GM23338 (cell line): Measurements from ENCODE around the gene LSM12.

ENCODE experiments used
- CTCF ChIP-seq, 2 experiments: fragments of 200-600 bp in 1 of 2; sonication (generic) in 1 of 2; conservative IDR thresholded peaks; 2 replicates each; pipeline versions ENCODE4 v1.5.1 to v1.6.1; 2016 to 2017; ENCODE audit warnings: antibody characterized with exemption in 2 of 2, low read depth in 2 of 2, mild to moderate bottlenecking in 2 of 2, moderate library complexity in 1 of 2
- EZH2 ChIP-seq: fragments of 200-600 bp; sonication (generic); IDR thresholded peaks from one replicate; pipeline ENCODE4 v1.8.0; 2017; ENCODE audit warnings: antibody characterized with exemption, mild to moderate bottlenecking, low read depth; ENCODE audit not compliant: unreplicated experiment
- POLR2AphosphoS5 ChIP-seq: IDR thresholded peaks from 2 replicates; pipeline ENCODE4 v1.6.1; 2016; ENCODE audit warnings: antibody characterized with exemption, low read depth

GRCh38 chr17:43999024-43999423 lies 67.4 kb downstream of the LSM12 start:
- TF ChIP-seq CTCF (conservative IDR thresholded peaks at IDR 0.05; ENCODE audit: low read depth in 2 of 2) (no peak), POLR2AphosphoS5 (no peak), EZH2 (no peak)
